Keratinocyte (primary cell): ENCODE results near the gene DDX51. TPM values are rescaled to one million over a fixed set of nuclear protein-coding genes. Genes with fewer than 3 reads are reported as not detected.

ENCODE experiments used
- DNase-seq: peaks from one replicate; pipeline ENCODE4 v3.0.0-alpha.2; 2011; ENCODE audit warnings: low read depth, missing footprints, low spot score
- FAIRE-seq: peaks from 2 replicates; lab custom pipeline; 2011; peaks lifted over from hg19 to GRCh38; lab: Jason Lieb, UNC
- H2AFZ ChIP-seq: 2 replicates; pipeline ENCODE4 v1.6.0; 2012; ENCODE audit warnings: low read length, control low read depth, inconsistent platforms; ENCODE audit not compliant: control insufficient read depth
- H3K27ac ChIP-seq: 2 replicates; pipeline ENCODE4 v1.5.1; 2011; ENCODE audit warnings: low read length; ENCODE audit not compliant: control insufficient read depth, insufficient read depth
- H3K27me3 ChIP-seq: 3 replicates; pipeline ENCODE4 v1.6.0; 2011; ENCODE audit warnings: low read length; ENCODE audit not compliant: control insufficient read depth, insufficient read depth; ENCODE audit errors: extremely low read depth
- H3K36me3 ChIP-seq, 2 experiments: 2 replicates in 1 of 2; 3 replicates in 1 of 2; pipeline ENCODE4 v1.5.1; 2011; ENCODE audit warnings: low read length in 2 of 2, mild to moderate bottlenecking in 1 of 2; ENCODE audit not compliant: control insufficient read depth in 2 of 2, insufficient read depth in 2 of 2; ENCODE audit errors: extremely low read depth in 1 of 2
- H3K4me1 ChIP-seq: 3 replicates; pipeline ENCODE4 v1.5.1; 2011; ENCODE audit warnings: low read length; ENCODE audit not compliant: control insufficient read depth, insufficient read depth; ENCODE audit errors: extremely low read depth
- H3K4me2 ChIP-seq: 3 replicates; pipeline ENCODE4 v1.6.0; 2011; ENCODE audit warnings: low read depth, low read length; ENCODE audit not compliant: control insufficient read depth, insufficient read depth; ENCODE audit errors: extremely low read depth
- H3K4me3 ChIP-seq, 3 experiments: fragments of 200-600 bp in 1 of 3; sonication (generic) in 1 of 3; 2 replicates in 2 of 3; 3 replicates in 1 of 3; pipeline ENCODE4 v1.5.1; 2011 to 2016; ENCODE audit warnings: low read length in 3 of 3, mild to moderate bottlenecking in 3 of 3, control low read depth in 2 of 3, inconsistent platforms in 1 of 3, low read depth in 1 of 3, mixed read lengths in 1 of 3, mixed run types in 1 of 3, moderate library complexity in 1 of 3; ENCODE audit not compliant: control insufficient read depth in 2 of 3, insufficient read depth in 2 of 3; ENCODE audit errors: extremely low read depth in 1 of 3
- H3K79me2 ChIP-seq: 2 replicates; pipeline ENCODE4 v1.6.0; 2012; ENCODE audit warnings: low read length; ENCODE audit not compliant: control insufficient read depth, insufficient read depth
- H3K9ac ChIP-seq: 3 replicates; pipeline ENCODE4 v1.6.0; 2011; ENCODE audit warnings: low read length; ENCODE audit not compliant: control insufficient read depth, insufficient read depth; ENCODE audit errors: extremely low read depth
- H3K9me1 ChIP-seq: 3 replicates; pipeline ENCODE4 v1.6.0; 2011; ENCODE audit warnings: low read length; ENCODE audit not compliant: control insufficient read depth, insufficient read depth; ENCODE audit errors: extremely low read depth
- H3K9me3 ChIP-seq: 2 replicates; pipeline ENCODE4 v1.5.1; 2012; ENCODE audit warnings: low read depth, low read length; ENCODE audit not compliant: control insufficient read depth
- H4K20me1 ChIP-seq: 3 replicates; pipeline ENCODE4 v1.6.0; 2011; ENCODE audit warnings: low read length; ENCODE audit not compliant: control insufficient read depth, insufficient read depth; ENCODE audit errors: extremely low read depth
- CTCF ChIP-seq, 3 experiments: IDR thresholded peaks in 1 of 3; conservative IDR thresholded peaks in 1 of 3; optimal IDR thresholded peaks in 1 of 3; 2 replicates in 2 of 3; 3 replicates in 1 of 3; pipeline versions ENCODE3 to v1.5.1; 2011; ENCODE audit warnings: low read length in 3 of 3, mild to moderate bottlenecking in 3 of 3, moderate library complexity in 2 of 3, control low read depth in 1 of 3, inconsistent platforms in 1 of 3; ENCODE audit not compliant: insufficient read depth in 2 of 3; ENCODE audit errors: extremely low read depth in 1 of 3
- EZH2 ChIP-seq: IDR thresholded peaks from one replicate; pipeline ENCODE4 v1.6.1; 2012; ENCODE audit warnings: inconsistent platforms, mild to moderate bottlenecking, low read length, moderate library complexity
- dilution Hi-C: fragments of 300-500 bp; cut with MboI; formaldehyde crosslinking; loops from one replicate; pipeline ENCODE4 v1.7.0; 2020; ENCODE audit warnings: low sequenced_read_pairs; ENCODE audit not compliant: extremely low pct_ligation_motif_present
- polyA plus RNA-seq, 5 experiments: library from polyadenylated mRNA; depleted of rRNA in 3 of 5; stranded (reverse) in 3 of 5; stranded (forward) in 1 of 5; unstranded in 1 of 5; fragments of >200 nt; gene quantifications; 1 replicate in 1 of 5; 2 replicates in 3 of 5; 3 replicates in 1 of 5; pipeline versions ENCODE4 v1.2.1 to v1.2.3, GENCODE V29; 2011 to 2012; ENCODE audit warnings: missing spikeins in 2 of 5, low read depth in 1 of 5, low replicate concordance in 1 of 5

Gene DDX51
- polyA plus RNA-seq, 1 donor (not counting 4 experiments of a cell fraction or from before 2014, with no cell fraction given), result 7.4 TPM

- H3K79me2 ChIP-seq, result no peaks in the 10 kb centered on the region
- H3K9me1 ChIP-seq, result no peaks in the 10 kb centered on the region
- no peaks in the 10 kb centered on the region for H3K36me3 ChIP-seq
- dilution Hi-C loops, result no loop called here
- no peaks in the 10 kb centered on the region for H3K9me3 ChIP-seq
- H3K4me3 ChIP-seq, result no peak overlapping the region
- H3K4me2 ChIP-seq, result no peak overlapping the region
- peaks cover under 1% of the 10 kb centered on the region for H4K20me1 ChIP-seq
- H3K9ac ChIP-seq, result no peak overlapping the region
- H3K27ac ChIP-seq, result no peak overlapping the region
- FAIRE-seq (no peak), DNase-seq (no peak)
- H3K27me3 ChIP-seq, result peaks cover 43% of the 10 kb centered on the region
- no peaks in the 10 kb centered on the region for H3K4me1 ChIP-seq
- TF ChIP-seq EZH2 (no peak), CTCF (optimal IDR thresholded peaks at IDR 0.05 in 1 of 3, IDR thresholded peaks at IDR 0.05 in 1 of 3, conservative IDR thresholded peaks at IDR 0.05 in 1 of 3; ENCODE audit: extremely low read depth in 1 of 3, insufficient read depth in 2 of 3, low read length in 3 of 3) (no peak)
- no peak overlapping the region for H2AFZ ChIP-seq
Measured at GRCh38 chr12:132176920-132177551, 32.9 kb upstream of the DDX51 start.

- Histone ChIP-seq H3K4me1 (no peaks in the 10 kb centered on the region), H3K79me2 (no peaks in the 10 kb centered on the region), H2AFZ (no peak overlapping the region), H3K36me3 (no peaks in the 10 kb centered on the region), H3K9me1 (no peaks in the 10 kb centered on the region), H3K27me3 (peaks cover 43% of the 10 kb centered on the region), H3K27ac (no peak overlapping the region), H3K9me3 (no peaks in the 10 kb centered on the region), H4K20me1 (peaks cover 2% of the 10 kb centered on the region), H3K4me2 (no peak overlapping the region), H3K4me3 (no peak overlapping the region), H3K9ac (no peak overlapping the region)
- dilution Hi-C loops, result no loop called here
- DNase-seq, result no peak
- no peak for FAIRE-seq
- TF ChIP-seq EZH2, result peak; percentile 32
- TF ChIP-seq CTCF (optimal IDR thresholded peaks at IDR 0.05 in 1 of 3, IDR thresholded peaks at IDR 0.05 in 1 of 3, conservative IDR thresholded peaks at IDR 0.05 in 1 of 3; ENCODE audit: extremely low read depth in 1 of 3, insufficient read depth in 2 of 3, low read length in 3 of 3), result no peak
Measured at GRCh38 chr12:132176385-132176919, 32.3 kb upstream of the DDX51 start.
